ENCODE measurements around the gene USP46. TPM values are rescaled to one million over a fixed set of nuclear protein-coding genes. Genes with fewer than 3 reads are reported as not detected.
A peak's percentile ranks its signal among the peaks of the same experiment; 100 is the strongest.

Gene USP46, protein sequence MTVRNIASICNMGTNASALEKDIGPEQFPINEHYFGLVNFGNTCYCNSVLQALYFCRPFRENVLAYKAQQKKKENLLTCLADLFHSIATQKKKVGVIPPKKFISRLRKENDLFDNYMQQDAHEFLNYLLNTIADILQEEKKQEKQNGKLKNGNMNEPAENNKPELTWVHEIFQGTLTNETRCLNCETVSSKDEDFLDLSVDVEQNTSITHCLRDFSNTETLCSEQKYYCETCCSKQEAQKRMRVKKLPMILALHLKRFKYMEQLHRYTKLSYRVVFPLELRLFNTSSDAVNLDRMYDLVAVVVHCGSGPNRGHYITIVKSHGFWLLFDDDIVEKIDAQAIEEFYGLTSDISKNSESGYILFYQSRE
- total RNA-seq (100 to 1,000 TPM in 1 of 10 donors, 10 to 100 TPM in 9; 46.8 to 113 (median 74.8) TPM), polyA plus RNA-seq (10 to 100 TPM in 1 of 2 donors, 1 to 10 TPM in 1; 4.8 to 10.9 TPM)
- long read RNA-seq, donor 1, full-length matches to known transcripts: 76 of 95 reads
- long read RNA-seq, donor 1, partial matches to known transcripts: 9 of 95 reads
- long read RNA-seq, donor 1, other reads (novel, unspliced or antisense): 10 of 95 reads
- long read RNA-seq, donor 2, full-length matches to known transcripts: 61 of 74 reads
- long read RNA-seq, donor 2, partial matches to known transcripts: 4 of 74 reads
- long read RNA-seq, donor 2, other reads (novel, unspliced or antisense): 9 of 74 reads
- long read RNA-seq, donor 3, full-length matches to known transcripts: 62 of 87 reads
- long read RNA-seq, donor 3, partial matches to known transcripts: 6 of 87 reads
- long read RNA-seq, donor 3, other reads (novel, unspliced or antisense): 19 of 87 reads

DNA sequence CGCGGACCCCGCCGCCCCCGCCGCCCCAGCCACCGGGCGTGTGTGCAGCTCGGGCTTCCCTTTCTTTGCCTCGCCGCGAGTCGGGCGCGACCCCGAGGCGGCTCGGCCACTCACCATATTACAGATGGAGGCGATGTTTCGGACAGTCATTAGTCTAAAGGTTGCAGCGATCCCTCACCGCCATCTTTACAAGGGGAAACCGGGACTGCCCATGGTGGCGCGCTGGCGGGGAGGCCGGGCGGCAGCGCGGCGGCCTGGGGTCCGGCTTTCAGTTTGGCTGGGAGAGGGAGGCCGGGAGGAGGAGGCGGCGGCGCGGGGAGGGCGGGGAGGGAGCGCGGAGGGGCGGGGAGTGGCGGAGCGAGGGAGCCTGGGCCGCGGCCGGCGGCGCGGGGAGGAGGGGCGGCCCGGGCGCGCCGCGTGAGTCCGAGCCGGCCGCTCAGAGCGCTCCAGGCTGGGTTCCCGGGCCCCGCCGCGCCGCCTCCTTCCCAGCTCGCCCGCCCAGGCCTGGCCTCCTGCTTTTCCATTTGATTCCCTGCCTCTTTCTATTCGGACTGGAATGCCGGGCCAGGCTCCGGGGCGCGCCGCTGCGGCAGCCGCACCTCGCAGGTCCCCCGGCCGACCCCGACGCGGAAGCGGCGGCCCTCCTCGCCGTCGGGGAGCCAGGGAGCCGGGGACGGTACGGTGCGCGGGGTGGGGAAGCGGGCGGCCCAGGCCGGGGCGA, at the start of gene USP46:
TSS of gene USP46 (minus strand) at position 301 of the 721 bp plus-strand sequence. CDS start at position 150, 151 bp downstream.
- ATAC-seq: peak; percentile 77 to 96 (median 92)
- Histone ChIP-seq H3K36me3 (peaks cover 0 to 8% (median 0%) of the 10 kb centered on the region in 9 donors), H3K27ac (peak within 1 kb of the TSS; percentile 95 to 100 (median 98)), H3K27me3 (no peaks in the 10 kb centered on the region), H3K4me3 (peak within 1 kb of the TSS; percentile 51 to 93 (median 85)), H3K4me1 (peaks cover 0 to 71% (median 47%) of the 10 kb centered on the region in 9 donors), H3K9me3 (peaks cover 0 to 5% (median 0%) of the 10 kb centered on the region in 11 donors)
- WGBS, 2 donors: 0 to 1% methylated on average over 74 to 90 of the region's 94 CpGs
- intact Hi-C loops (cut with DNase I): loop anchor here in 7 of 10 donors (2.0 to 10.0 kb wide), 8 partner anchors 53 to 323 kb away; partner anchors contain the start of gene RASL11B (in 2 of the 7)
- TF ChIP-seq, protein P1, sequence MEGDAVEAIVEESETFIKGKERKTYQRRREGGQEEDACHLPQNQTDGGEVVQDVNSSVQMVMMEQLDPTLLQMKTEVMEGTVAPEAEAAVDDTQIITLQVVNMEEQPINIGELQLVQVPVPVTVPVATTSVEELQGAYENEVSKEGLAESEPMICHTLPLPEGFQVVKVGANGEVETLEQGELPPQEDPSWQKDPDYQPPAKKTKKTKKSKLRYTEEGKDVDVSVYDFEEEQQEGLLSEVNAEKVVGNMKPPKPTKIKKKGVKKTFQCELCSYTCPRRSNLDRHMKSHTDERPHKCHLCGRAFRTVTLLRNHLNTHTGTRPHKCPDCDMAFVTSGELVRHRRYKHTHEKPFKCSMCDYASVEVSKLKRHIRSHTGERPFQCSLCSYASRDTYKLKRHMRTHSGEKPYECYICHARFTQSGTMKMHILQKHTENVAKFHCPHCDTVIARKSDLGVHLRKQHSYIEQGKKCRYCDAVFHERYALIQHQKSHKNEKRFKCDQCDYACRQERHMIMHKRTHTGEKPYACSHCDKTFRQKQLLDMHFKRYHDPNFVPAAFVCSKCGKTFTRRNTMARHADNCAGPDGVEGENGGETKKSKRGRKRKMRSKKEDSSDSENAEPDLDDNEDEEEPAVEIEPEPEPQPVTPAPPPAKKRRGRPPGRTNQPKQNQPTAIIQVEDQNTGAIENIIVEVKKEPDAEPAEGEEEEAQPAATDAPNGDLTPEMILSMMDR (IDR thresholded peaks at IDR 0.05): no peak
- peak; percentile 81 to 84 for DNase-seq

DNA sequence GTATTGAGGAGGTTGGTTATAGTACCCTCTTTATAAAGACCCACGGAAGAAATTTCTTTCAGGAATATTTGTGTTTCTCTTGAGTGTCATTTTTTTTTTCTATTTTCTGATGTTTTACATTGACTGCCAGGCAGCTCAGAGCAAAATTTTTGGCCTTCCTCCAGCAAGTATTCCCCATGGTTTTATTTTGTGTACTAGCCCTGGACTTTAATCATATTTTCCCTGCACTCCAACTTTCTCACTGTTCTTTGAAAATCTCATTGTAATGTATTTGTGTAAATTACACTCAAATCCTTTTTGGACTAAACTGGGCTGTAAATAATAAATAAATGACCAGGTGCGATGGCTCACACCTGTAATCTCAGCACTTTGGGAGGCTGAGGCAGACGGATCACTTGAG, 45.6 kb upstream of the USP46 start:
- TF ChIP-seq, protein P1 (IDR thresholded peaks at IDR 0.05): no peak
- H3K27ac ChIP-seq: no peak overlapping the region
- H3K4me3 ChIP-seq: no peak overlapping the region
- DNase-seq: peak in 1 of 2 donors; percentile 37
- intact Hi-C loops (cut with DNase I): loop anchor here in 1 of 10 donors (5.0 kb wide), 1 partner anchor 42 kb away; no protein-coding TSS in a partner anchor
- WGBS, 2 donors: 63 to 72% methylated on average over 3 of the region's 3 CpGs
- no peaks in the 10 kb centered on the region for H3K4me1 ChIP-seq
- no peaks in the 10 kb centered on the region for H3K27me3 ChIP-seq
- no peaks in the 10 kb centered on the region for H3K36me3 ChIP-seq
- ATAC-seq: no peak
- H3K9me3 ChIP-seq: no peaks in the 10 kb centered on the region

DNA sequence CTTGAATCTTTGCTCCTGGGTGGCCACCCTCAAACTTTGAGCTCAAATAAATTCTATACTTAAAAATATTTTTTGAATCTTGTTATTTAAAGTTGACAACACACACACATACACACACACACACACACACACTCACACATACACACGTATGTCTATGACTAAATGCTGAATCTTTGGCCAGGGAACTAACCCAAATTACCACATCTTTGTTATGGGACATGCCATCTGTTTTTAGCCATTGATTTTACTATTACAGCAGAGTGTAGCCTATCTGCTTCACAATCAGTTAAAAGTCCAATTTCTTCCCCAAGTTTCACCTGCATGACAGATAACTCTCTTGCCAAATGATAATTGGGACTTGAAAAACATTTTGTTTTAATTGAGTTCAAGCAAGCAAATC, 45.0 kb upstream of the USP46 start:
- no peak for DNase-seq
- TF ChIP-seq, protein P1 (IDR thresholded peaks at IDR 0.05): no peak
- Histone ChIP-seq H3K27me3 (no peaks in the 10 kb centered on the region), H3K4me3 (no peak overlapping the region), H3K4me1 (no peaks in the 10 kb centered on the region), H3K27ac (no peak overlapping the region), H3K9me3 (no peaks in the 10 kb centered on the region), H3K36me3 (no peaks in the 10 kb centered on the region)
- intact Hi-C loops (cut with DNase I): no loop called here
- no peak for ATAC-seq
- WGBS, 2 donors: 40 to 56% methylated on average over 1 of the region's 1 CpG

DNA sequence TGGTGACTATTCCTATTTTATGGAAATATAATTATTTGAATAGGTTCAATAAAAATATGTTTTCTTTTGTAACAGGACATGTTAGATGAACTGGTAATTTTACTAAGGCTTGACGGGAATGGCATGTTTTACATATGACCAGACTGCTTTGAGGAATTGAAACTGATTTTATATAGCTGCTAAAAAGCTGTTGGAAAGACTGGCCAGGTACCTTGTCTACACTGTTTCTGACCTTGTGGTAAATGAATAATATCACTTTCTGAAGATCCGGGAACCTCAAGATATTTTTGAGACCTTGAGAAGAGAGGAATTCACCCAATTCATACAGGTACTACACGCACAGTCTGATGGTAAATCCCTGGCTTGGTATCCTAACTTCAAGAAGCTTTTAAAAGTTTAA, 42.1 kb upstream of the USP46 start:
- Histone ChIP-seq H3K9me3 (no peaks in the 10 kb centered on the region), H3K27ac (no peak overlapping the region), H3K4me3 (no peak overlapping the region), H3K27me3 (no peaks in the 10 kb centered on the region), H3K36me3 (no peaks in the 10 kb centered on the region), H3K4me1 (peaks cover 0 to 7% (median 0%) of the 10 kb centered on the region in 9 donors)
- WGBS, 2 donors: 88 to 93% methylated on average over 3 of the region's 3 CpGs
- TF ChIP-seq, protein P1 (IDR thresholded peaks at IDR 0.05): no peak
- DNase-seq (no peak), ATAC-seq (no peak)
- intact Hi-C loops (cut with DNase I): no loop called here
